IgD-negative memory B cell (primary cell): ENCODE results near the gene HSPA12B. TPM values are rescaled to one million over a fixed set of nuclear protein-coding genes. Genes with fewer than 3 reads are reported as not detected.

Experiments
- H3K27ac Mint-ChIP-seq, 3 donors: one replicate each; pipeline ENCODE4 v1.8.0; 2020 to 2022; ENCODE audit warnings: mild to moderate bottlenecking in 3 of 3, mixed read lengths in 3 of 3, moderate library complexity in 1 of 3
- H3K27me3 Mint-ChIP-seq: one replicate; pipeline ENCODE4 v1.8.0; 2021; ENCODE audit warnings: mixed read lengths
- H3K36me3 Mint-ChIP-seq: one replicate; pipeline ENCODE4 v1.8.0; 2020; ENCODE audit warnings: mild to moderate bottlenecking, mixed read lengths
- H3K4me1 Mint-ChIP-seq, 3 donors: one replicate each; pipeline ENCODE4 v1.8.0; 2020 to 2022; ENCODE audit warnings: mixed read lengths in 3 of 3, mild to moderate bottlenecking in 1 of 3
- H3K4me3 Mint-ChIP-seq, 4 donors: one replicate each; pipeline ENCODE4 v1.8.0; 2020 to 2022; ENCODE audit warnings: mild to moderate bottlenecking in 4 of 4, mixed read lengths in 4 of 4, moderate library complexity in 3 of 4
- H3K9me3 Mint-ChIP-seq, 3 donors: one replicate each; pipeline ENCODE4 v1.8.0; 2020 to 2021; ENCODE audit warnings: mixed read lengths in 3 of 3, mild to moderate bottlenecking in 1 of 3
- polyA plus RNA-seq: library from polyadenylated mRNA; unstranded; fragments of 300-500 nt; fragmentation: Illumina TruSeq; gene quantifications from one replicate; pipeline ENCODE4 v1.2.3, GENCODE V29; 2021

Gene HSPA12B
- polyA plus RNA-seq, 1 donor from 2014 or later: not detected

DNA sequence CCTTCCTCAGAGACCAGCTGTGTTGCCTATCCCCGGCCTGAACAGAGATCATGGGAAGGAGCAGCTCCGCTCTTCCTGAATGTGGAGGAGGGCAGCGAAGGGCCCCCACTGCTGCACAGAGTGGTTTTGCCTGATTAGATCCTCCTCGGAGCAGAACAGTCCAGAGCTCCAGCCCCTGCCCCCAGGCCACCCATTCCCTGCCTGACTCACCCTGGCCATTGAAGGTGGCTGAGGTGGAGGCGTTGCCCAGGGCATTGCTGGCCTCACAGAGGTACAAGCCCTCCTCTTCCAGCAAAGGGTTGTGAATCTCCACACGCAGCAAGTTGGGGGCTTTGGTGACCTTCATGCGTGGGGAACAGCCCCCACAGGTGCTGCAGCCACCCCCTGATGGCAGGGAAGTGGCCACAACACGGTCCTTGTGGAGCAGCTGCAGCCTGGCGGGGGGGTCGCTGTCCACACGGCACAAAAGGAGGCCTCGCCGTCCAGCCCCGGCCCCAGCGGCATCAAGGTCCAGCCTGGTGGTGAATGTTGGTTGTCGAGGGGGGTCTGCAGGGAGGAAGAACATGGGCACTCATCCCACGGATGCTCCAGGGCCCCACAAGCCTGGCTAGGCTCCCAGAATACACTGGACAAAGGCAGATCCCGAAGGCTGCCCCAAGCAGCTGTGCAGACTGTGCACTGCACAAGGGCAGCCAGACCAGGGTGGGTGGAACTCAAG lies 34.7 kb upstream of the HSPA12B start:
- Mint-ChIP-seq H3K27me3 (no peaks in the 10 kb centered on the region), H3K4me3 (no peak overlapping the region), H3K4me1 (no peaks in the 10 kb centered on the region), H3K36me3 (peaks cover 1% of the 10 kb centered on the region), H3K27ac (no peak overlapping the region), H3K9me3 (no peaks in the 10 kb centered on the region)

DNA sequence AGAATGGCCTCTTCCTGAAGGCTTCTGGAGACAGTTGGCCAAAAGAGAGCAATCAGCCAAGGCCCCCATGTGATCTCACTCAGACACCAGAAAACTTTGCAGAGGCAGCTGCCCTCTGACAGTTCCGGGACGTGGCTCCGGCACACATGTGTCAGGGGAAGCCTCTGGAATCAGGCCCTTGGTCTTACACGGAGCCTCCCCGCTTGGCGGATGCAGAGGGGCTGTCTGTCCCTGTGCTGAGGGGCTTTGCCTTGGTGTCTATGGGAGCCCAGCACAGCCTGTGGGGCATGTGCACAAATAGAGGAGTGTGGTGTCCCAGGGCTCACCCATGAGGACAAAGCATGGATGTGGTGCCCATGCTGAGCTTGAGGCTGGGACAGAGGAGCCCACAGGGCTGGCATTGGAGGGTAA lies 33.9 kb upstream of the HSPA12B start:
- no peaks in the 10 kb centered on the region for H3K9me3 Mint-ChIP-seq
- H3K4me1 Mint-ChIP-seq: no peaks in the 10 kb centered on the region
- peaks cover 1% of the 10 kb centered on the region for H3K36me3 Mint-ChIP-seq
- H3K27me3 Mint-ChIP-seq: peaks cover 4% of the 10 kb centered on the region
- H3K4me3 Mint-ChIP-seq: no peak overlapping the region
- no peak overlapping the region for H3K27ac Mint-ChIP-seq

DNA sequence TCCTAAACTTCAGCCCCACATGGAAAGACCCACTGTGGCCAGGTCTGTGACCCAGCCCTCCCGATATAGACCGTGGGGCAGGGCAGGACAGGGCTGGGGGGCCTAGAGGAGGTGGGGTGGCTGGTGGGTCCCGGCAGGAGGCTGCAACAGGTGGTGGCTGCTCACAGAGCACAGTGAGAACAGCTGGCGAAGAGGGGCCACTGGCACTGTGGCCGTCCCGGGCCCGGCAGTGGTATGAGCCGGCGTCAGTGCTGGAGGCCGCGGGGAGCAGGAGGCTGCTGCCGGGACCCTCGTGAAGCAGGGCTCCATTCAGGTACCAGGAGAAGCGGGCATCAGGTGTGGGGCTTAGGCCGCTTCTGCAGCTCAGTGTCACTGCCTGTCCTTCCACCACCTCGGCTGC lies 33.4 kb upstream of the HSPA12B start:
- Mint-ChIP-seq H3K4me3 (no peak overlapping the region), H3K4me1 (no peaks in the 10 kb centered on the region), H3K27ac (no peak overlapping the region), H3K27me3 (peaks cover 7% of the 10 kb centered on the region), H3K9me3 (peaks cover 0 to 1% (median 0%) of the 10 kb centered on the region in 3 donors), H3K36me3 (peaks cover 1% of the 10 kb centered on the region)

DNA sequence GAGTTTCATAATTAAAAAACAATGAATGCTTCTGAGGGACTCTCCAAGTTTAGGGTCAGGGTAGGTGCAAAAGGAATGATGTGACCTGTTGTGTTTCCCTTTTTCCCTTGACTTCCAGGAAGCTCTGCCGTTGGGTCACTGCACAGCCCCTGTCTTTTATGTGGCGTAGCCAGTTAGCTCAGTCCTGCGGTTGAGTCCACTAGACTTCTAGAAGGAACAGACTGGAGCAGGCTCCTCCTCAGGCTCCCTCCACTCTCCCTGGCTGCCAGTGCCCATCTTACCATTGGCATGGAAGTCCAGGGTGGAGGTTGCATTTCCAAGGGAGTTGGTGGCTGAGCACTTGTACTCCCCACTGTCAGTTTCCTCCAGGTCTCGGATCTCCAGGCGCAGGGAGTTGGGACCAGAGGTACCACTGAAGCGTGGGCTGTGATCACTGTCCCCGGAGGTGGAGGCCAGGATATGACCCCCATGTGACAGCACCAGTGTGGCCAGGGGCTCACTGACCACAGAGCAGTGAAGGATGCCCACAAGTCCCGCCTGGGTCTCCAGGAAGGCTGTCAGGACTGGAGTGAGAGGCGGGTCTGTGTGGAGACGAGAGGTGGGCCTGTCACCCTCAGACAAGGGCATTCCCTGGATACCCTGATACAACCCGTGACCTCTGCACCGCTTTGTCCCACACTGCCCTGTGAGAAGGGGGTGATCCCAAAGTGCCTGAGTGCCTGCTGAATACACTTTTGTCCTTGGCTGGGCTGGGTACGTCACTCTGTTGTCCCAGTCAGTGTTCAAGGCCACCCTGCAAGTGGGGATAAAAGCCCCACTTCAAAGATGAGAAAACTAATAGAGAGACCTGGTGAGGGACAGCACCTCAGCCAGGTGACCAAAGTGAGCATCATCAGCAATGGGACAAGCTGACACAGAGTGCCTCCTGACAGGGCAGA lies 31.2 kb upstream of the HSPA12B start:
- Mint-ChIP-seq H3K27ac (no peak overlapping the region), H3K36me3 (peaks cover 1% of the 10 kb centered on the region), H3K4me1 (no peaks in the 10 kb centered on the region), H3K27me3 (peaks cover 7% of the 10 kb centered on the region), H3K4me3 (no peak overlapping the region), H3K9me3 (peaks cover 0 to 1% (median 0%) of the 10 kb centered on the region in 3 donors)

DNA sequence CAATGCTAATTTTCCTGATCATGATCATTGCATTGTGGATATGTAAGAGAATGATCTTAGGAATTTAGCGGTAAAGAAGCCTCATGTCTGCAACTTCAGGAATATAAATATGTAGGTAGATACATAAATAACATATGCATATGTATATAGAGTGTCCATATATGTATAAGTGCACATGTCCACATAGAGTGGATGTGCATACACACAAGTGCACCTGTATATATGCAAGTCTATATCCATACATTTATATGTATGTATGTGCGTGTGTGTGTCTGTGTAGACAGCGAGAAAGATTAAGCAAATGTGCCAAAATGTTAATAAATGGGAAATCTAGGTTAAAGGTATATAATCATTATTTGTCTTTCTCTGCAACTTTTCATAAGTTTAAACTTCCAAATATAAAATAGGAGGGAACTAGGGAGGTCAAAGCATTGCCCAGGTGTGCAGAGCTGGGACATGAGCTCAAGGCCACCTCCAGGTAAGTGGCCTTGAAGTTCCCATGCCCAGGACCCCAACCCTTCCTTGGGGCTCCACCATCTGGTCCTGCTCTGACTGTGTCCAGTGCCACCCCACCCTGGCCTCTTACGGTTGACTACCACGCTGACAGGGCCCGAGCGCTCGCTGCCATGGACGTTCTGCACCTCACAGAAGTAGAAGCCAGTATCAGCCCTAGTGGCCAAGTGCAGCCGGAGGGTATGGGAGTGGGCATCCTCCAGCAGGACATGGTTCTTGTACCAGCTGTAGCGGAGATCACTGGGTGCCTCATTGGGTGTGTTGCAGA lies 29.7 kb upstream of the HSPA12B start:
- Mint-ChIP-seq H3K9me3 (peaks cover 0 to 1% (median 0%) of the 10 kb centered on the region in 3 donors), H3K36me3 (peaks cover 1% of the 10 kb centered on the region), H3K27me3 (peaks cover 8% of the 10 kb centered on the region), H3K4me1 (no peaks in the 10 kb centered on the region), H3K27ac (no peak overlapping the region), H3K4me3 (no peak overlapping the region)

DNA sequence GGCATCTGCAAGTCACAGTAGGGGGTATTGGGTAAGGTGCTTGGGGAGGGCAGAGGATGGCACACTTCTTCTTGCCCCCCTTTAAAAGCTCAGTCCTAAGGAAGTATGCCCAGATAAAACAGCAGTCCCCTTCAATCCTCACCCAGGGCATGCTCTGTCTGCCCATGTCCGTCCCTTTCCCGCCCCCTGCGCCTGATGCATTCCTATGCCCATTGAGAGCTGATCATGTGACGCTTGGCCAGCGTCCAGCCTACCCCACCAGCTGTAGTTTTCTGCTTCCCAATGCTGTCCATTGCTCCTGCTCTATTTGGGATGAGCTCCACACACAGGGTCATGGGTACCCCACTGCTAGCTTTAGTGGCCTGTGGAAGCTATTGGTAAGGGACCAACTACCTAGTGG lies 28.4 kb upstream of the HSPA12B start:
- no peak overlapping the region for H3K4me3 Mint-ChIP-seq
- peaks cover 8% of the 10 kb centered on the region for H3K27me3 Mint-ChIP-seq
- peaks cover 0 to under 1% (median 0%) of the 10 kb centered on the region in 3 donors for H3K4me1 Mint-ChIP-seq
- no peak overlapping the region for H3K27ac Mint-ChIP-seq
- peaks cover 0 to 1% (median 0%) of the 10 kb centered on the region in 3 donors for H3K9me3 Mint-ChIP-seq
- H3K36me3 Mint-ChIP-seq: no peaks in the 10 kb centered on the region

DNA sequence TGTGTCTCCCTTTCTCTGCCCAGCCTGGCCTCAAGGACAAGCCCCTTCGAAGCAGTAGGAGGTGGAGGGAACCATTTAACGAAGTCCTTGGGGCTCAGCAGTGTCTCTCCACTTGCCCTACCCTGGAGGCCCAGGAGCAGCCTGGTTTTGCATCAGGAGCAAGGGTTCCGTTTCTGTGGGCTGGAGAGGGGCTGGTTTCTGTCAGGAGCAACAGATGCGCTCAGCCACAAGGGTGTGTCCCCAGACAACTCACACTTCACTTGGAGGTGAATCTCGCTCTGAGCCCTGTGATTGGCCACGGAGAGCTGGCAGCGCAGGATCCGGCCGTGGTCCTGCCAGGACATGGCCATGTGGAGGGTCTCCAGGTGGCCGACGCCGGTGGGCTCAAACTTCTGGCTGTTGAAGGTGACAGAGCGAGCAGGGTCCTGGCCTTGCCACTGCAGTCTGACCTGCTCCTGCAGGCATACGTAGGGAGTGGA lies 27.0 kb upstream of the HSPA12B start:
- H3K27me3 Mint-ChIP-seq: peaks cover 8% of the 10 kb centered on the region
- no peaks in the 10 kb centered on the region for H3K36me3 Mint-ChIP-seq
- H3K27ac Mint-ChIP-seq: peak overlapping the region in 1 of 3 donors; percentile 71
- peaks cover 0 to 1% (median 0%) of the 10 kb centered on the region in 3 donors for H3K9me3 Mint-ChIP-seq
- no peak overlapping the region for H3K4me3 Mint-ChIP-seq
- peaks cover 0 to 3% (median 0%) of the 10 kb centered on the region in 3 donors for H3K4me1 Mint-ChIP-seq

DNA sequence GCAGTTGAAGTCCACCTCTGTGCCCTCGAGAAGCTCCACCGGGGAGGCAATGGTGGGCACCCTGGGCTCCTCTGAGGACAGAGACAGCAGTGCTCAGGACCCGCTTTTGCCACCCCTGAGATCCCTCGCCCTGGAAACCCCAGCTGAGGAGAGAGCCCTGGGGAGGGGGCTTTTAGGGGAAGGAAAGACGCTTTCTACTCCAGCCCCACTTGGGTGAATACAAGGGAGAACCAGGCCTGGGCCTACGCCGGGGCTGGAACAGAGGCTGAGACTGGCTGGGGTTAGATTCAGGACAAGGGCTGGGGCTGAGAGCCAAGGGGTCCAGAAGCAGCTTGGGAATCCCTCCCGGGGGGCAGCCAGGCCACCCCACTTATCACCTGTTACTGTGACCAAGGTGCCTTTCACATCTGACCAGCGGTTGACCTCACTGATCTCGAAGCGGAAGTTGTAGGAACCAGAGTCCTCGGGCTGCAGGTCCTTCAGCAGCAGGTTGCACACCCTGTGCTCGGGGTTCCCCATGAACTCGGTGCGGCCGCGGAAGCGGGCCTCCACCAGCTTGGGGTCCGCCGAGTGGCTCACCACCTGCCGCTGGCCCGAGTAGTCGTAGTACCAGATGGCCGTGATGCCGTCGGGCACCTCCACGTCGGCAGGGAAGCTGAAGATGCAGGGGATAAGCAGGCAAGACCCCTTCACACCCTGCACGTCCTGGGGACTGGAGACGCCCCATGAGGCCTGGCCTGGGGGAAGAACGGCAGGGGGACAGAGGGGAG lies 26.3 kb upstream of the HSPA12B start:
- H3K27ac Mint-ChIP-seq: peak overlapping the region in 1 of 3 donors; percentile 71
- peaks cover 0 to 3% (median 0%) of the 10 kb centered on the region in 3 donors for H3K4me1 Mint-ChIP-seq
- peaks cover 0 to 1% (median 0%) of the 10 kb centered on the region in 3 donors for H3K9me3 Mint-ChIP-seq
- no peaks in the 10 kb centered on the region for H3K36me3 Mint-ChIP-seq
- peaks cover 8% of the 10 kb centered on the region for H3K27me3 Mint-ChIP-seq
- no peak overlapping the region for H3K4me3 Mint-ChIP-seq

DNA sequence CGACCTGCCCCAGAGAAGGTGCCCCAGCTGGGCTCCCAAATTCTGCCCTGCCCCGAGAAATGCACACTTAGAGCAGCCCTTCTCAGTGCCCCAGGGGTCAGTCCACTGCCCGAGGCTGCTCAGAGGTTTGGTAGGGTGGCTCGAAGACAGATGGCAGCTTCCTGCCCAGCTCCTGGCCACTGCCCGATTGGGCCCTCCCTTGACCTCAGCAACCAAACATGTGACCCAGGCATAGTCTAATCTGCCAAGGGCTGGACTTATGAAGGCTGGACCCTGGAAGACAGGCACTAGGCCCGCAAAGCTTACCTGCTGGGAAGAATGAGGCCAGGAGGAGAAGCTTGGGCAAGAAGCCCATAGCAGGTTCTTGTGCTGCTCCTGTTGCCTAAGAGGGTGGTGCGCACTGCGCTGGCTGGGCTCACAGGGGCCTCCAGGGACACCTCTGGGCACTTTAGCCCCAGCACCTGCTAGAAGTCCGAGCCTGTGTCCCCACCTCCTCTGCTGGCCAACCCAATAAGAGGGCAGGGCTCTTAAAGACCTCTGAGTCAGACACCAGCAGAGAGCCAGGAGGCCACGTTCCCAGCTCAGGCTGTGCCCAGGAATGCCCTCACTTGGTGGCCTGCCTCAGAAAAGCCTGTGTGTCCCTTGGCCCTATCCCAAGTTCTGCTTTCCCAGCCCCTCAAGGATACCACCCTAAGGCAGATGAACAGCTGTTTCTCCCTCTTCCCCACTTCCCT lies 25.5 kb upstream of the HSPA12B start:
- Mint-ChIP-seq H3K36me3 (no peaks in the 10 kb centered on the region), H3K4me1 (peaks cover 0 to 3% (median 0%) of the 10 kb centered on the region in 3 donors), H3K4me3 (no peak overlapping the region), H3K9me3 (peaks cover 0 to 1% (median 0%) of the 10 kb centered on the region in 3 donors), H3K27ac (no peak overlapping the region), H3K27me3 (peaks cover 8% of the 10 kb centered on the region)

DNA sequence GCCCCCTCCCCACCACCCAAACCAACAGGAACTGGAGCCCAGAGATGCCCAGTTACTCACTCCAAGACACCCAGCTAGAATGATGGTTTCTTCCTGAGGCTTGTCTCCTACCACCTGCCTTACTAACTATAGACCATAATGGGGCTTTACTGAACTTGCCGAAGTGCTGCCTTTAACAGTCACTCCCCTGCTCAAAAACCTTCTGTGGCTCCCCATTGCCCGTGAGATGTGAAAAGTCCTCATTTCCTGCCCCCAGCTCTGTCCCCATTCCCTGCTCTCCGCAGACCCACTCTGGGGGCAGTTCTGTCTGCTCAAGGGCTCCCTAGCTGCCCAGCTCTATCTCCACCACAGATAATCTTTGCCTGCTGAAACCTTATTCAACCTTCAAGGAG lies 25.0 kb upstream of the HSPA12B start:
- Mint-ChIP-seq H3K9me3 (peaks cover 0 to 1% (median 0%) of the 10 kb centered on the region in 3 donors), H3K4me3 (no peak overlapping the region), H3K27me3 (peaks cover 8% of the 10 kb centered on the region), H3K27ac (no peak overlapping the region), H3K36me3 (no peaks in the 10 kb centered on the region), H3K4me1 (peaks cover 0 to 3% (median 0%) of the 10 kb centered on the region in 3 donors)

DNA sequence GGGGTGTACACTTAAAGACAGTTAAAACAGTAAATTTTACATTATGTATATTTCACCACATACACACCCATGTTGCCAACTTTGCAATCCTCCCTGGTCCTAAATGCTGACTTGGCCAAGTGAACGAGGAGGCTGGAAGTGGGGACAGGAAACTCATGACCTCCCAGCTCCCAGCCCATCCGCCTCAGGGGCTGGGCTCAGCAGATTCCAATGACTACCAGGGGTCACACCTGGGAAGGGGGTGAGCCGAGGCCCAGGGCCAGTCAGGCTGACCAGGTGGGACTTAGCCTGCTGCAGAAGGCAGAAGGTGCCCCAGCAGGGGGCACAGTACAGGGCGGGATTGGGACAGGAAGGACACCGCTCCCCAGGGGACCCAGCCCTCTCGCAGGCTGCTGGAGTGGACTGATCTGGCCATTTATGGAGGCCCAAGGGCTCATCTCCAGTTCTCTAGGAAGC lies 22.4 kb upstream of the HSPA12B start:
- H3K27me3 Mint-ChIP-seq: peaks cover 2% of the 10 kb centered on the region
- no peak overlapping the region for H3K27ac Mint-ChIP-seq
- H3K4me3 Mint-ChIP-seq: no peak overlapping the region
- no peaks in the 10 kb centered on the region for H3K9me3 Mint-ChIP-seq
- H3K36me3 Mint-ChIP-seq: no peaks in the 10 kb centered on the region
- peaks cover 0 to 3% (median 0%) of the 10 kb centered on the region in 3 donors for H3K4me1 Mint-ChIP-seq

DNA sequence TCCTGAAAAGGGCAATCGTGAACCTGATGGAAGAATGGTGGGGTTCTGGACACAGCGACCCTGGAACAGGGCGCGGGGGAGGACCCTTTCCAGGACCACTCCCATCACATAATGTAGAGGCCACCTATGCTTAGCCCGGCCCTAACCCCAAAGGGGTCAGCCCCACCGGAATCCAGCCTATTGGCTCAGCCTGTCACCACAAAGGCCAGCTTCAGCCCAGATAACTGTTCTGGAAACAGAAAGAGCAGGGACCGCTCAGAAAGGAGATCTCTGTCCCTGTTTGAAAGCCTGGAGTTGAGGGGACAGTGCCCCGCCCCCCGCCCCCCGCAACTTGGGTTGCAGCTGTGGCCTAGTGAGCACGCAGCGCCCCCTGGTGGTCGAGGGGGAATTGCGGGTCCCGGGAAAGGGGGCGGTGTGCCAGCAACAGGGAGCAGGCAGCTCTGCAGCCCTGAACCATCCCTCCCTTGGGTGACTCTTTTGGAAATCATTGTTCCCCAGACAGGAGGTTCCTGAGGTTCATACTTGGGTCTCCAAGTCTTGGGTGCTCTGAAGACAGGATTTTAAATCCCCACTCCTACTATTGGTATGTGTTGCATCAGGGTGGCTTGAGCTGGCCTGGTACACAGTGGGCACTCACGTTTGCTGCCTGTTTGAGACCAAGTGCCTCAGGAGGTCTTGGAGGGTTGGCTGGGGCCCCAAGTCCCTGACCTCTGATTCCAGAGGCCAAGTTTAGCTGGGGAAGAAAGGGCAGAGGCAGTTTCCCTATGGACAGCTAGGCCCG lies 21.6 kb upstream of the HSPA12B start:
- H3K9me3 Mint-ChIP-seq: no peaks in the 10 kb centered on the region
- H3K36me3 Mint-ChIP-seq: no peaks in the 10 kb centered on the region
- no peak overlapping the region for H3K4me3 Mint-ChIP-seq
- peaks cover 0 to 3% (median 0%) of the 10 kb centered on the region in 3 donors for H3K4me1 Mint-ChIP-seq
- peaks cover 2% of the 10 kb centered on the region for H3K27me3 Mint-ChIP-seq
- H3K27ac Mint-ChIP-seq: no peak overlapping the region

DNA sequence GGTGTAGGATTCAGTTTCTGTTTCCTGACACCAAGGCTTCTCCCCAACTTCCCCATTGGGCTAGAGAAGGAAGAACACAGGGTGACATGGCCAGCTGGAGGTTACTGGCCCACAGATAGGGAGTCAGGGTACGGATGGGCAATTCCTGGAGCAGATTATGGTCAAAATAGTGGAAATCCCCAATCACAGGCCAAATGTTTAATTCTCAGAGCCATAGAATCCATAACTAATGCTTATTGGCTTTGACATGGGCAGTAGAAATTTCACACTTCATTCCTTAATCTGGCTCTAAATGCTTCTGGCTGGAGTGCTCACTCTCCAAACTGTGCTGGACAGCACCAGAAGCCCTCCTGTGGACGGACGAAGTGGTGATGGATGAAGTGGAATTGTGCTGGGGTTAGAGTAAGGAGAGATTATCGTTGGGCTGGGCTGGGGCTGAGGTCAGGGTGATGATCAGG lies 21.0 kb upstream of the HSPA12B start:
- no peak overlapping the region for H3K27ac Mint-ChIP-seq
- peaks cover 0 to 3% (median 0%) of the 10 kb centered on the region in 3 donors for H3K4me1 Mint-ChIP-seq
- H3K4me3 Mint-ChIP-seq: no peak overlapping the region
- no peaks in the 10 kb centered on the region for H3K36me3 Mint-ChIP-seq
- H3K9me3 Mint-ChIP-seq: no peaks in the 10 kb centered on the region
- peaks cover 2% of the 10 kb centered on the region for H3K27me3 Mint-ChIP-seq
